GM06990 (cell line): ENCODE data around the gene ZNF750.

Experiments used
- DNase-seq: peaks from one replicate; pipeline ENCODE4 v3.0.0-alpha.2; 2011; ENCODE audit not compliant: insufficient read length; ENCODE audit errors: extremely low read depth
- H3K27me3 ChIP-seq: replicated peaks from 2 replicates; pipeline ENCODE4 v1.6.0; 2011; ENCODE audit warnings: low read length; ENCODE audit not compliant: control insufficient read depth, insufficient read depth
- H3K36me3 ChIP-seq: 2 replicates; pipeline ENCODE4 v1.5.1; 2011; ENCODE audit warnings: low read length; ENCODE audit not compliant: control insufficient read depth, insufficient read depth
- H3K4me3 ChIP-seq: replicated peaks from 2 replicates; pipeline ENCODE4 v1.5.1; 2011; ENCODE audit warnings: low read depth, mild to moderate bottlenecking, control low read depth, low read length
- CTCF ChIP-seq: IDR thresholded peaks from 2 replicates; pipeline ENCODE4 v1.5.1; 2011; ENCODE audit warnings: low read length, control low read depth, mild to moderate bottlenecking, inconsistent platforms; ENCODE audit not compliant: insufficient read depth, poor library complexity, severe bottlenecking

The ZNF750 gene

DNA sequence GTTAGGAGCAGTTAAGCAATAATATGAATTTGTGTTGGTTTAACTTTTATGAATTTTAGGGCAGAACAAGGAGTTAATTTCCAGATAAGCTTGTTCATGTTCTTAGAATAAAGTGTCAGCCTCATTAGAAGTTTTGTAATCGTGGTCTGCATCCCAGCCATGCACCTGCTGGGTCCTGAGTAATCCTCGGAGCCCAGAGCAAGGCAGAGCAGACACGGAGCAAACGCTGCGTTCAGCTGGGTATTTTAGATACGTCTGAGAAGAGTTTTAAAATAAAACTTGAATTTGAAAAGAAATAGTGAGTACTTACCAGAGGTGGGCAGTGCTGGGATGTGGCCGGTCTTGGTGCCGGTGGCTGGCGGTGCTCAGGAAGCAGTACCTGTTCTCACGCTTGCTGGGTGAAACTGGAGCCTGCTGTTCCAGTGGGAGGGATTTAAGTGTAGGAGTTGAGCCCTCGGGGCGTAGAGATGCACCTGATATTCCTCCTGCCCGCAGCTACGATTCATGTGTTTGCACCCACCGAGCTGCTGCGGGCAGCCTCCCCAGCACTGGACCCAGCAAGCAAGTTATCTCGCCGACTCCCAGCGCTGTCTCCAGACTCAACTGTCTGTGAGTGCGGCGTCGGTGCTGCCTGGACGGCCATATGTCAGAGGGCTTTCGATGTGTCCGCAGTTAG lies at the start of gene ZNF750:
ZNF750 (minus strand) TSS at position 406 of the 676 bp plus-strand sequence. CDS start 7,568 bp downstream, outside the sequence.
- no peak for TF ChIP-seq CTCF
- Histone ChIP-seq H3K27me3 (no peaks in the 10 kb centered on the region), H3K4me3 (no peak within 1 kb of the TSS), H3K36me3 (no peaks in the 10 kb centered on the region; the same call in 1 of the 2 replicates)
- DNase-seq = no peak

DNA sequence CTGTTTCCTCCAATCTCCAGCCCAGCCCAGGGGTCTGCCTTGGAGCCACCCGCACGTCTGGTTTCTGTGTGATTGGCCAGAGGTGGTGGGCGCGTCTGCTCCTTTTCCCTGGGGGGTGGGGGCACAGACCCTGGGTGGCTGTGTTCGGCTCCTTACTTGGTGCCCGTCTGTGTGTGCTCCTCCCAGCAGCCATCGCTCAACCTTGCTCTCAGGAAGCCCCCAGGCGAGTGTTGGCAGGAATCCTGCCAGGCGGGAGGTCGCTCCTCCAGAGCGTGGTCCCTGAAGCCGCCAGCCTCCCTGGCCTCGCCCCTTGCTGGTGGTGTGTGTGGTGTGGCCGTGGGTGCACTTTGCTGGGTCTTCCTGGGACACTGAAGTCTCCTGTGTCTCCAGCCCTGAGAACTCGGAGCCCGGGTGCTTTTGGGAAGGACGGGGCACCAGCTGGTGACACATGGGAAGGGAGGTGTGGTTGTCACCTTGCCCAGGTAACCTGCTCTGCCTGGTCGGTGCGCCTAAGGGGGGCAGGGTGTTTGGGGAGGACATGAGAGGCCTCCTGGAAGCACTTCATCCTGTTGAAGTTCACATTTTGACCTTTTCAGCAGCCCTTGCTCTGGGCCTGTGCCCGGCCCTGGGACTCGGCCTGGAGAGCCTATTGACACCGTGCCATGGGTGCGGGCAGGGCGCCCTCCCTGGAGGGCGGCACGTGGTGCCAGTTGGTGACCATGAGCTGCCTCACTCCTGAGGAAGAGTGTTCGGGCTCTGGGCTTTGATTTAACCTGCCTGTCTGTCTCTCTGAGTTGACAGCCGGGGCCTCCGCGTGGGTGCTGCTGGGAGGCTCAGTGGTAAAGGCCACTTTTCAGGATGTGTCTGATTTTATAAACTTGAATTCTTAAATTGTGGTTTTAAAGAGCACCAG lies 49.0 kb upstream of the ZNF750 start:
- DNase-seq = no peak
- no peak for TF ChIP-seq CTCF
- peaks cover 4% of the 10 kb centered on the region for H3K36me3 ChIP-seq
- H3K27me3 ChIP-seq = no peaks in the 10 kb centered on the region
- no peak overlapping the region for H3K4me3 ChIP-seq

DNA sequence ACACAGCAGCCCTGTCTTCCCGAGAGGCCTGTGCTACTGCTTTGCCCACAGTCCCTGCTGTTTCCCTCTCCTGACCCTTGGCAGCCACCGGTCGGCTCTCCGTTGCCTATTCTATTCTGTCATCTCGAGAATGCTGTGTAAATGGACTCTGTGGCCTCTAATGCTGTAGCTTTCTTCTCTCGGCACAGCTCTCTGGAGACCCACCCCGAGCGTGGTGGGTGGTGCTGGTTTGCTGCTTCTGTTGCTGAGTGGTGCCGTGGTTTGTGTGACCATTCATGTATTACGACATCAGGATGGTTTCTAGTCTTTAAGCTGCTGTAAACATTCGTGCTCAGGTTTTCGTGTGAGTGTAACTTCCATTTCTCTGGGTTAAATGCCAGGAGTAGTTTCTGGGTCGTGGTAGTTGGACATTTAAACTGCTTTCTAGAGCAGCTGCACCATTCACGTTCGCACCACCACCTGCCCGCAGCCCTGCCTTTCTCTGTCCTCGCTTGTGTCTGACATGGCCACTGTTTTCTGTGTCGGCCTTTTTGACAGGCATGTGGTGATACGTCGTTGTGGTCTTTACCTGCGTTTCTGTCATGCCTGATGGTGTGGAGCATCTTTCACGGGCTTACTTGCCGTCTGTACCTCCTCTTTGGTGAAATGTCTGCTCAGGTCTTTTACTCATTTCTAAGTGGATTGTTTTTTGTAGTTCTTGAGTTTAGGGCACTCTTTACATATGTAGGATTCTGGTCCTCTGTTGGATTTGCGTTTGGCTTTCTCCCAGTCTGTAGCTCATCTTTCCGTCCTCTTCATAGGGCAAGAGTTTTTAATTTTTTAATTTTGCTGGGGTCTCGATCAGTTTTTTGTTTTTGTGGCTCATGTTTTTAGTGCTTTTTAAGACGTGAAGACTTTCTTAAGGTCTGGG lies 47.7 kb upstream of the ZNF750 start:
- Histone ChIP-seq H3K36me3 (peaks cover 4% of the 10 kb centered on the region), H3K27me3 (no peaks in the 10 kb centered on the region), H3K4me3 (no peak overlapping the region)
- no peak for DNase-seq
- TF ChIP-seq CTCF = no peak

DNA sequence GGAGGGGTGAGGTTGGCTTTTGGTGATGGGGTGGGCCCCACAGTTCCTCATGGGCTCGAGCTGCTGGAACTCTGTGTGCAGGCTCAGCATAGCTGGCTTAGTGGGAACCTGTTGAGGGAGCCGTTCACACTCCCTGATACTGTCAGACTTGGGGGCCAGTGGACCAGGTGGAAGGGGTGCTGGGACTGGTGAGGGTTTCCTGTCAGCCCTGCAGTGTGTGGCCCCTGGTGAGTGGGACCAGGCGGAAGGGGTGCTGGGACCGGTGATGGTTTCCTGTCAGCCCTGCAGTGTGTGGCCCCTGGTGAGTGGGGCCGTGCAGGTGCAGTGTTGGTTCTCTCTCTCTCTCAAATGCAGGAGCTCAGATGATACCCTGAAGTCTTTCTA lies 45.1 kb upstream of the ZNF750 start:
- Histone ChIP-seq H3K27me3 (no peaks in the 10 kb centered on the region), H3K36me3 (peaks cover 4% of the 10 kb centered on the region), H3K4me3 (no peak overlapping the region)
- DNase-seq = no peak
- TF ChIP-seq CTCF = no peak

- Histone ChIP-seq H3K36me3 (peaks cover 4% of the 10 kb centered on the region), H3K27me3 (no peaks in the 10 kb centered on the region), H3K4me3 (no peak overlapping the region)
- no peak for TF ChIP-seq CTCF
- DNase-seq = no peak
These were observed 44.6 kb upstream of the ZNF750 start for GRCh38 chr17:82884341-82884969.
